ENCODE measurements around the gene NR4A1. TPM values are rescaled to one million over a fixed set of nuclear protein-coding genes. Genes with fewer than 3 reads are reported as not detected.

The NR4A1 gene
- total and polyA plus RNA-seq, 9 of the 15 experiments (the other 6 are each of a cell fraction or from before 2014, with no cell fraction given): 0.07 to 4.7 (median 1.9) TPM; not detected in 1

- peaks cover 49 to 83% of the 10 kb centered on the region in 2 experiments for H3K27me3 ChIP-seq (ENCODE audit: control insufficient read depth in 2 of 2, insufficient read depth in 2 of 2, low read length in 2 of 2)
- POLR2A ChIA-PET: no interaction called here
- ATAC-seq (no peak), DNase-seq (ENCODE audit: extremely low read depth in 1 of 4, low spot score in 3 of 4) (peak in 1 of 4 experiments; percentile 3), FAIRE-seq (no peak)
- 0% methylated on average over 9 of the region's 10 CpGs for WGBS (ENCODE audit: insufficient coverage, low coverage, missing lambda C conversion rate)
- no peak overlapping the region for H2AFZ ChIP-seq (ENCODE audit: low read depth, low read length)
- no peaks in the 10 kb centered on the region for H3K79me2 ChIP-seq (ENCODE audit: control insufficient read depth, insufficient read depth, low read length)
- no peak overlapping the region for H3K4me2 ChIP-seq (ENCODE audit: insufficient read depth, low read length)
- H3K9me3 ChIP-seq (replicated peaks; ENCODE audit: control insufficient read depth, insufficient read depth, low read depth, low read length): no peaks in the 10 kb centered on the region
- H3K27ac ChIP-seq (ENCODE audit: extremely low read depth, low read depth, low read length): no peak overlapping the region
- in situ Hi-C loops (cut with MboI) (no loop called here), intact Hi-C loops (cut with micrococcal nuclease) (no loop called here)
- no peaks in the 10 kb centered on the region for H4K20me1 ChIP-seq (replicated peaks; ENCODE audit: control insufficient read depth, insufficient read depth, low read length)
- H3K9ac ChIP-seq (ENCODE audit: insufficient read depth in 1 of 2, low read depth in 2 of 2, low read length in 2 of 2): no peak overlapping the region
- no peaks in the 10 kb centered on the region for H3K9me1 ChIP-seq (ENCODE audit: control insufficient read depth, insufficient read depth, low read length)
- CTCF ChIA-PET (ENCODE audit: low intra/inter-chr PET ratio): no interaction called here
- no peaks in the 10 kb centered on the region for H3K4me1 ChIP-seq (replicated peaks in 1 of 2; ENCODE audit: control insufficient read depth in 2 of 2, insufficient read depth in 2 of 2, low read length in 2 of 2)
- no peak overlapping the region for H3K4me3 ChIP-seq
- no peak for TF ChIP-seq ZNF146 (CRISPR knock-in tag; IDR thresholded peaks at IDR 0.05; ENCODE audit: unreplicated experiment)
- no peak for TF ChIP-seq ZNF253 (CRISPR knock-in tag; conservative IDR thresholded peaks at IDR 0.05)
- no peak for TF ChIP-seq TCF7 (IDR thresholded peaks at IDR 0.05; ENCODE audit: borderline replicate concordance)
- H3K36me3 ChIP-seq (ENCODE audit: control insufficient read depth, insufficient read depth, low read length): no peaks in the 10 kb centered on the region
- no TSS peak for BruUV-seq (replicated peaks)
Observed at GRCh38 chr12:52090291-52090690, 39.0 kb downstream of the NR4A1 start.

GRCh38 chr12:52091061-52091460 lies 39.8 kb downstream of the NR4A1 start:
- H3K4me3 ChIP-seq: no peak overlapping the region
- H3K9me1 ChIP-seq (ENCODE audit: control insufficient read depth, insufficient read depth, low read length): no peaks in the 10 kb centered on the region
- intact Hi-C loops (cut with micrococcal nuclease): no loop called here
- H3K27ac ChIP-seq (ENCODE audit: extremely low read depth, low read depth, low read length): no peak overlapping the region
- POLR2A ChIA-PET: interaction anchor here (0.7 to 1.0 kb wide), 2 partner anchors 9 to 21 kb away, joined by 3 to 4 read pairs; partner anchors contain the start of gene ATG101
- WGBS (ENCODE audit: insufficient coverage, low coverage, missing lambda C conversion rate): 0% methylated on average over 3 of the region's 3 CpGs
- ATAC-seq (no peak), FAIRE-seq (no peak), DNase-seq (ENCODE audit: extremely low read depth in 1 of 4, low spot score in 3 of 4) (peak in 1 of 4 experiments; percentile 17)
- no TSS peak for BruUV-seq (replicated peaks)
- CTCF ChIA-PET (ENCODE audit: low intra/inter-chr PET ratio): no interaction called here
- H3K9me3 ChIP-seq (replicated peaks; ENCODE audit: control insufficient read depth, insufficient read depth, low read depth, low read length): no peaks in the 10 kb centered on the region
- no peak overlapping the region for H2AFZ ChIP-seq (ENCODE audit: low read depth, low read length)
- H3K79me2 ChIP-seq (ENCODE audit: control insufficient read depth, insufficient read depth, low read length): no peaks in the 10 kb centered on the region
- in situ Hi-C loops (cut with MboI): no loop called here
- H3K27me3 ChIP-seq (ENCODE audit: control insufficient read depth in 2 of 2, insufficient read depth in 2 of 2, low read length in 2 of 2): peaks cover 43 to 75% of the 10 kb centered on the region in 2 experiments
- H3K9ac ChIP-seq (ENCODE audit: insufficient read depth in 1 of 2, low read depth in 2 of 2, low read length in 2 of 2): no peak overlapping the region
- no peaks in the 10 kb centered on the region for H4K20me1 ChIP-seq (replicated peaks; ENCODE audit: control insufficient read depth, insufficient read depth, low read length)
- no peak overlapping the region for H3K4me2 ChIP-seq (ENCODE audit: insufficient read depth, low read length)
- no peaks in the 10 kb centered on the region for H3K4me1 ChIP-seq (replicated peaks in 1 of 2; ENCODE audit: control insufficient read depth in 2 of 2, insufficient read depth in 2 of 2, low read length in 2 of 2)
- no peaks in the 10 kb centered on the region for H3K36me3 ChIP-seq (ENCODE audit: control insufficient read depth, insufficient read depth, low read length)
- TF ChIP-seq PPARD (CRISPR knock-in tag; IDR thresholded peaks at IDR 0.05) (no peak), ZSCAN29 (IDR thresholded peaks at IDR 0.05) (no peak), ZNF507 (tag; conservative IDR thresholded peaks at IDR 0.05) (no peak), TCF7L2 (IDR thresholded peaks at IDR 0.05; ENCODE audit: low read depth, low read length) (no peak), POLR2G (IDR thresholded peaks at IDR 0.05; ENCODE audit: low read depth, low read length) (no peak), MYBL2 (IDR thresholded peaks at IDR 0.05; ENCODE audit: low read depth) (no peak), MYBL2 (CRISPR knock-in tag; IDR thresholded peaks at IDR 0.05; ENCODE audit: borderline replicate concordance) (no peak), KAT7 (CRISPR knock-in tag; IDR thresholded peaks at IDR 0.05; ENCODE audit: borderline replicate concordance) (no peak), ZNF445 (CRISPR knock-in tag; IDR thresholded peaks at IDR 0.05; ENCODE audit: low read depth) (no peak), CREB1 (IDR thresholded peaks at IDR 0.05) (no peak), CREB1 (CRISPR knock-in tag; IDR thresholded peaks at IDR 0.05) (no peak), ZNF740 (CRISPR knock-in tag; IDR thresholded peaks at IDR 0.05) (no peak), ZNF740 (tag; IDR thresholded peaks at IDR 0.05) (no peak)

Measured in K562 (cell line).